Measurements from ENCODE around the gene CLEC12A. TPM values are rescaled to one million over a fixed set of nuclear protein-coding genes. Genes with fewer than 3 reads are reported as not detected.

The CLEC12A gene
- total and polyA plus RNA-seq, 5 donors from 2014 or later = 0.27 to 1.0 TPM; not detected in 3

- H3K4me3 Mint-ChIP-seq = no peak within 1 kb of the TSS
- H3K27me3 Mint-ChIP-seq = peaks cover 16% of the 10 kb centered on the region
- Histone ChIP-seq H3K9me3 (ENCODE audit: control insufficient read depth in 2 of 2, low read length in 2 of 2) (no peaks in the 10 kb centered on the region), H3K27ac (ENCODE audit: insufficient read depth, low read length, poor library complexity, severe bottlenecking) (no peak within 1 kb of the TSS), H3K27me3 (ENCODE audit: control insufficient read depth, insufficient read depth, low read length) (peaks cover 19% of the 10 kb centered on the region), H3K36me3 (ENCODE audit: control insufficient read depth, insufficient read depth, low read length) (no peaks in the 10 kb centered on the region), H3K4me1 (ENCODE audit: control insufficient read depth, insufficient read depth, low read length, poor library complexity, severe bottlenecking) (no peaks in the 10 kb centered on the region), H3K4me3 (ENCODE audit: low read depth, low read length) (no peak within 1 kb of the TSS)
- no peak for DNase-seq
- no peaks in the 10 kb centered on the region for H3K9me3 Mint-ChIP-seq
- no peak for ATAC-seq (ENCODE audit: low read depth in 2 of 2)
- no peaks in the 10 kb centered on the region for H3K4me1 Mint-ChIP-seq
- no peaks in the 10 kb centered on the region for H3K36me3 Mint-ChIP-seq
- H3K27ac Mint-ChIP-seq = no peak within 1 kb of the TSS
Observed at GRCh38 chr12:9999016-9999415, 27.8 kb downstream of the CLEC12A start, which contains the start of gene CLEC1B. TSS of gene CLEC1B (minus strand) at chr12:9999121. CDS start at chr12:9999100, 21 bp downstream.

DNA sequence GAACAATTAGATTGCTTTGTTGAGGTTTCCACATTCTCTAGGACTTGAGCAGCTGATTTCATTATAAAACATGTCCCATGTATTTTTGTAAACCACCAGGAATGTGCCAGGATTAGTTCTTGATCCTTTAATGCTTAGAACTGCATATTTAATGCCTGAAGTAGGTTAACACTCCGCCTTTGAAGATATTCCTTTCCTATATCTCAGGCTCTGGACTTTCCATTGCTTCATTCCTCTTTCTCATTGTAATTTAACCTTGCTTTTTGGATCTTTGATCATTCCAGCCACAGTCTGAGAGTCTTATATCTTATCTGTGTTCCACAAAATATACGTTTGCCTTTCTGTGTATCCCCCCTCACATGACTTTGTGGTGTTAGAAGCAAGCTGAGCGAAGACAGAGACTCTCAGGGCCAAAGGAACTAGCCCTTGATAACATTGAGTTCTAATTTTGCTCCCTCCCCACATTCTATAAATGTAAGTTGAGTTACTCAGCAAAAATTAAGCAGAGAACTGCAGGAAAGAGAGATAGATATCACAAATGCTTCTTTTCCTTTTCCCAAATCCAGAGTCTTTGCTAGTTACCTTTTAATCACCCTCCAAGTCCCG, 30.1 kb downstream of the CLEC12A start:
- Histone ChIP-seq H3K27me3 (ENCODE audit: control insufficient read depth, insufficient read depth, low read length) (peaks cover 9% of the 10 kb centered on the region), H3K27ac (ENCODE audit: insufficient read depth, low read length, poor library complexity, severe bottlenecking) (no peak overlapping the region), H3K36me3 (ENCODE audit: control insufficient read depth, insufficient read depth, low read length) (no peaks in the 10 kb centered on the region), H3K4me3 (ENCODE audit: low read depth, low read length) (no peak overlapping the region), H3K4me1 (ENCODE audit: control insufficient read depth, insufficient read depth, low read length, poor library complexity, severe bottlenecking) (no peaks in the 10 kb centered on the region), H3K9me3 (ENCODE audit: control insufficient read depth in 2 of 2, low read length in 2 of 2) (no peaks in the 10 kb centered on the region)
- ATAC-seq (ENCODE audit: low read depth in 2 of 2) = no peak
- no peak overlapping the region for H3K27ac Mint-ChIP-seq
- no peaks in the 10 kb centered on the region for H3K9me3 Mint-ChIP-seq
- no peak overlapping the region for H3K4me3 Mint-ChIP-seq
- no peak for DNase-seq
- no peaks in the 10 kb centered on the region for H3K36me3 Mint-ChIP-seq
- peaks cover 16% of the 10 kb centered on the region for H3K27me3 Mint-ChIP-seq
- no peaks in the 10 kb centered on the region for H3K4me1 Mint-ChIP-seq

- ATAC-seq (ENCODE audit: low read depth in 2 of 2) = no peak
- Mint-ChIP-seq H3K9me3 (peaks cover 0 to 4% (median 0%) of the 10 kb centered on the region in 7 donors), H3K27me3 (peaks cover 50% of the 10 kb centered on the region), H3K27ac (no peak overlapping the region), H3K4me3 (no peak overlapping the region), H3K4me1 (no peaks in the 10 kb centered on the region), H3K36me3 (no peaks in the 10 kb centered on the region)
- Histone ChIP-seq H3K36me3 (ENCODE audit: control insufficient read depth, insufficient read depth, low read length) (no peaks in the 10 kb centered on the region), H3K27ac (ENCODE audit: insufficient read depth, low read length, poor library complexity, severe bottlenecking) (no peak overlapping the region), H3K27me3 (ENCODE audit: control insufficient read depth, insufficient read depth, low read length) (peaks cover 17% of the 10 kb centered on the region), H3K9me3 (ENCODE audit: control insufficient read depth in 2 of 2, low read length in 2 of 2) (no peaks in the 10 kb centered on the region), H3K4me3 (ENCODE audit: low read depth, low read length) (no peak overlapping the region), H3K4me1 (ENCODE audit: control insufficient read depth, insufficient read depth, low read length, poor library complexity, severe bottlenecking) (no peaks in the 10 kb centered on the region)
- no peak for DNase-seq
Observed at GRCh38 chr12:10012630-10013330, 41.6 kb downstream of the CLEC12A start.

GRCh38 chr12:10015450-10015849, 44.2 kb downstream of the CLEC12A start:
- Histone ChIP-seq H3K9me3 (ENCODE audit: control insufficient read depth in 2 of 2, low read length in 2 of 2) (no peaks in the 10 kb centered on the region), H3K36me3 (ENCODE audit: control insufficient read depth, insufficient read depth, low read length) (no peaks in the 10 kb centered on the region), H3K27me3 (ENCODE audit: control insufficient read depth, insufficient read depth, low read length) (peaks cover 17% of the 10 kb centered on the region), H3K4me1 (ENCODE audit: control insufficient read depth, insufficient read depth, low read length, poor library complexity, severe bottlenecking) (no peaks in the 10 kb centered on the region), H3K27ac (ENCODE audit: insufficient read depth, low read length, poor library complexity, severe bottlenecking) (no peak overlapping the region), H3K4me3 (ENCODE audit: low read depth, low read length) (no peak overlapping the region)
- H3K27ac Mint-ChIP-seq = no peak overlapping the region
- peaks cover 49% of the 10 kb centered on the region for H3K27me3 Mint-ChIP-seq
- no peak for DNase-seq
- H3K36me3 Mint-ChIP-seq = no peaks in the 10 kb centered on the region
- H3K4me1 Mint-ChIP-seq = no peaks in the 10 kb centered on the region
- ATAC-seq (ENCODE audit: low read depth in 2 of 2) = no peak
- H3K9me3 Mint-ChIP-seq = peaks cover 0 to 4% (median 0%) of the 10 kb centered on the region in 7 donors
- no peak overlapping the region for H3K4me3 Mint-ChIP-seq

DNA sequence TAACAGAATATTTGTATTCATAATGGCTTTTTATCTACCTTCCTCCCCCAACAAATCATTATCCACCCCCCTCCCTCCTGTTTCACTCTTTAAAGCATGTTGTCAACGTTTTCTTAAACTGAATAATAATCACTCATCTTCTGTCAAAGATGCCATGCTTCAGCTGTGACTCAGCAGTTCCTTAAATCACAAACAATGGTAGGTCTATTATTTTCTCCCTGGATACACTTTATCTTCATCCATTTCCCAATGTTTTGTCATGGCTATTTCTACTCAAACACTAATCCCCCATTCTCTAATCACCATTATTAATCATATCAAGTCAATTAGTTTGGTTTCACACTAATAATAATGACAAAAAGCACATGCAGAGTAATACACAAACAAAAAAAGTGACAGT, 45.7 kb downstream of the CLEC12A start:
- no peak overlapping the region for H3K27ac Mint-ChIP-seq
- H3K9me3 Mint-ChIP-seq = peaks cover 0 to 4% (median 0%) of the 10 kb centered on the region in 7 donors
- H3K36me3 ChIP-seq (ENCODE audit: control insufficient read depth, insufficient read depth, low read length) = no peaks in the 10 kb centered on the region
- H3K4me1 ChIP-seq (ENCODE audit: control insufficient read depth, insufficient read depth, low read length, poor library complexity, severe bottlenecking) = no peaks in the 10 kb centered on the region
- H3K36me3 Mint-ChIP-seq = no peaks in the 10 kb centered on the region
- DNase-seq = no peak
- no peak overlapping the region for H3K27ac ChIP-seq (ENCODE audit: insufficient read depth, low read length, poor library complexity, severe bottlenecking)
- no peak overlapping the region for H3K4me3 ChIP-seq (ENCODE audit: low read depth, low read length)
- H3K27me3 Mint-ChIP-seq = peaks cover 48% of the 10 kb centered on the region
- no peak overlapping the region for H3K4me3 Mint-ChIP-seq
- ATAC-seq (ENCODE audit: low read depth in 2 of 2) = no peak
- H3K9me3 ChIP-seq (ENCODE audit: control insufficient read depth in 2 of 2, low read length in 2 of 2) = no peaks in the 10 kb centered on the region
- H3K27me3 ChIP-seq (ENCODE audit: control insufficient read depth, insufficient read depth, low read length) = peaks cover 15% of the 10 kb centered on the region
- H3K4me1 Mint-ChIP-seq = no peaks in the 10 kb centered on the region

DNA sequence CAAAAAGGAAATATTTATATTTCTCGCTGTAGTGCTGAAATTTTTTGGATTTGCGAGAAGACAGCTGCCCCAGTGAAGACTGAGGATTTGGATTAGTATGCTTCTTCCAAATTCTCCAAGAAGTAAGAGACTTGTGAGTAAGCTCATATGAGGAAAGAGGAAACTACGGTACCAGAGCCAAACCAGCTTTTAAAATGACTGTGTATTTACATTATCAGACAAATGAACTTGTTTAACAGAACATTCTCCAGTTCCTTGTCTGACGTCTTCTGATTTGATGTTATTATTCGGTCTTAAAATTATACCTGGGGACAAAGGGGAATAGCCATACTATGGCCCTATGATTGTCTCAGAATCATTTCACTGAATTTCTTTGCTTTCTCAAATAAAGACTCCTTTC, 47.2 kb downstream of the CLEC12A start:
- Histone ChIP-seq H3K4me1 (ENCODE audit: control insufficient read depth, insufficient read depth, low read length, poor library complexity, severe bottlenecking) (no peaks in the 10 kb centered on the region), H3K36me3 (ENCODE audit: control insufficient read depth, insufficient read depth, low read length) (no peaks in the 10 kb centered on the region), H3K4me3 (ENCODE audit: low read depth, low read length) (no peak overlapping the region), H3K27ac (ENCODE audit: insufficient read depth, low read length, poor library complexity, severe bottlenecking) (no peak overlapping the region), H3K27me3 (ENCODE audit: control insufficient read depth, insufficient read depth, low read length) (peaks cover 8% of the 10 kb centered on the region), H3K9me3 (ENCODE audit: control insufficient read depth in 2 of 2, low read length in 2 of 2) (no peaks in the 10 kb centered on the region)
- Mint-ChIP-seq H3K36me3 (no peaks in the 10 kb centered on the region), H3K4me1 (no peaks in the 10 kb centered on the region), H3K27me3 (peaks cover 42% of the 10 kb centered on the region), H3K9me3 (peaks cover 0 to 4% (median 0%) of the 10 kb centered on the region in 7 donors), H3K4me3 (no peak overlapping the region), H3K27ac (no peak overlapping the region)
- DNase-seq (no peak), ATAC-seq (ENCODE audit: low read depth in 2 of 2) (no peak)

DNA sequence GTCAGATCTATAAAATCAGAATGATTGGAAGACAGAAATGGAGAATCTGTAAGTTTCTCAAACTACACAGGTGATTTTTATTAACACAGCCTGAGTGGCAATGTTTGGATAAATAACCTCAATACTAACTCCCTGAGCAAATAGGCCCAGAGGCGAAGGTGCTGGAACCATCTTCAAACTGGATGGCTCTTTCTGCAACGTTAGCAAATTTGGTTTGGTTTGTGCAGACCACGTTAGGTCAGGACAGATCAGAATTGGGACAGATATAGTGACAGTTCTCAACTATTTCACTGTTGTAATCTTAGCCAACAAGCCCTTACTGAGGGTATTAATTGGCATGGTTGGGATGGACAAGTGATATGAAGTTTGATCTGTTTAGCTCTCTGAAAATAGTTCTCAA, 50.1 kb downstream of the CLEC12A start:
- no peak overlapping the region for H3K4me3 ChIP-seq (ENCODE audit: low read depth, low read length)
- H3K36me3 Mint-ChIP-seq = no peaks in the 10 kb centered on the region
- no peak overlapping the region for H3K27ac Mint-ChIP-seq
- DNase-seq = no peak
- H3K4me3 Mint-ChIP-seq = no peak overlapping the region
- no peaks in the 10 kb centered on the region for H3K36me3 ChIP-seq (ENCODE audit: control insufficient read depth, insufficient read depth, low read length)
- H3K4me1 ChIP-seq (ENCODE audit: control insufficient read depth, insufficient read depth, low read length, poor library complexity, severe bottlenecking) = no peaks in the 10 kb centered on the region
- H3K27me3 Mint-ChIP-seq = peaks cover 34% of the 10 kb centered on the region
- H3K27me3 ChIP-seq (ENCODE audit: control insufficient read depth, insufficient read depth, low read length) = peaks cover 10% of the 10 kb centered on the region
- no peaks in the 10 kb centered on the region for H3K4me1 Mint-ChIP-seq
- H3K27ac ChIP-seq (ENCODE audit: insufficient read depth, low read length, poor library complexity, severe bottlenecking) = no peak overlapping the region
- ATAC-seq (ENCODE audit: low read depth in 2 of 2) = no peak
- H3K9me3 Mint-ChIP-seq = peaks cover 0 to 2% (median 0%) of the 10 kb centered on the region in 7 donors
- no peaks in the 10 kb centered on the region for H3K9me3 ChIP-seq (ENCODE audit: control insufficient read depth in 2 of 2, low read length in 2 of 2)

DNA sequence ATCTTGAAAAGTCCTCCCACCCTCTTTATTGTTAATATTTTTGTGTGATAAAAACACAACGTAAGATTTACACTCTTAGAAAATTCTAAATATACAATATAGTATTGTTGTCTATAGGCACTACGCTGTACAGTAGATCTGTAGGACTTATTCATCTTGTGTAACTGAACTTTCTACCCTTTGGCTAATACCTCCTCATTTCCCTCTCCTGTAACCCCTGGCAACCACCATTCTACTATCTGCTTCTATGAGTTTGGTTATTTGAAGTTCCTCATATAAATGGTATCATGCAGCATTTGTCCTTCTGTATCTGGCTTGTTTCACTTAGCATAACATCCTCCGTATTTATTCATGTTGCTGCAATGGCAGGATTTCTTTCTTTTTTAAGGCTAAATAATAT, 54.0 kb downstream of the CLEC12A start:
- H3K4me3 Mint-ChIP-seq = no peak overlapping the region
- DNase-seq (no peak), ATAC-seq (ENCODE audit: low read depth in 2 of 2) (no peak)
- peaks cover 0 to 3% (median 0%) of the 10 kb centered on the region in 7 donors for H3K9me3 Mint-ChIP-seq
- peaks cover 32% of the 10 kb centered on the region for H3K27me3 Mint-ChIP-seq
- H3K36me3 Mint-ChIP-seq = no peaks in the 10 kb centered on the region
- H3K27me3 ChIP-seq (ENCODE audit: control insufficient read depth, insufficient read depth, low read length) = peaks cover 9% of the 10 kb centered on the region
- no peaks in the 10 kb centered on the region for H3K4me1 Mint-ChIP-seq
- H3K9me3 ChIP-seq (ENCODE audit: control insufficient read depth in 2 of 2, low read length in 2 of 2) = no peaks in the 10 kb centered on the region
- no peak overlapping the region for H3K27ac Mint-ChIP-seq
- no peak overlapping the region for H3K4me3 ChIP-seq (ENCODE audit: low read depth, low read length)
- H3K4me1 ChIP-seq (ENCODE audit: control insufficient read depth, insufficient read depth, low read length, poor library complexity, severe bottlenecking) = no peaks in the 10 kb centered on the region
- H3K27ac ChIP-seq (ENCODE audit: insufficient read depth, low read length, poor library complexity, severe bottlenecking) = no peak overlapping the region
- H3K36me3 ChIP-seq (ENCODE audit: control insufficient read depth, insufficient read depth, low read length) = no peaks in the 10 kb centered on the region
